Transverse colon (tissue), 3 donors: ENCODE measurements around the gene TMEM38B.

Experiments
- POLR2A ChIP-seq: fragments of 450-650 bp; IDR thresholded peaks from one replicate; pipeline ENCODE4 v1.6.1; 2016; ENCODE audit warnings: antibody characterized with exemption, mild to moderate bottlenecking, moderate library complexity
- TF ChIP-seq, protein P1 (sequence below), 5 experiments: fragments of 200-600 bp in 3 of 5; fragments of 450-650 bp in 2 of 5; sonication (generic) in 3 of 5; IDR thresholded peaks; 1 replicate in 2 of 5; 2 replicates in 3 of 5; pipeline ENCODE4 v1.5.1; 2016 to 2017; ENCODE audit warnings: antibody characterized with exemption in 5 of 5, inconsistent platforms in 3 of 5, mild to moderate bottlenecking in 2 of 5, moderate library complexity in 1 of 5

- TF ChIP-seq, protein P1, sequence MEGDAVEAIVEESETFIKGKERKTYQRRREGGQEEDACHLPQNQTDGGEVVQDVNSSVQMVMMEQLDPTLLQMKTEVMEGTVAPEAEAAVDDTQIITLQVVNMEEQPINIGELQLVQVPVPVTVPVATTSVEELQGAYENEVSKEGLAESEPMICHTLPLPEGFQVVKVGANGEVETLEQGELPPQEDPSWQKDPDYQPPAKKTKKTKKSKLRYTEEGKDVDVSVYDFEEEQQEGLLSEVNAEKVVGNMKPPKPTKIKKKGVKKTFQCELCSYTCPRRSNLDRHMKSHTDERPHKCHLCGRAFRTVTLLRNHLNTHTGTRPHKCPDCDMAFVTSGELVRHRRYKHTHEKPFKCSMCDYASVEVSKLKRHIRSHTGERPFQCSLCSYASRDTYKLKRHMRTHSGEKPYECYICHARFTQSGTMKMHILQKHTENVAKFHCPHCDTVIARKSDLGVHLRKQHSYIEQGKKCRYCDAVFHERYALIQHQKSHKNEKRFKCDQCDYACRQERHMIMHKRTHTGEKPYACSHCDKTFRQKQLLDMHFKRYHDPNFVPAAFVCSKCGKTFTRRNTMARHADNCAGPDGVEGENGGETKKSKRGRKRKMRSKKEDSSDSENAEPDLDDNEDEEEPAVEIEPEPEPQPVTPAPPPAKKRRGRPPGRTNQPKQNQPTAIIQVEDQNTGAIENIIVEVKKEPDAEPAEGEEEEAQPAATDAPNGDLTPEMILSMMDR (IDR thresholded peaks at IDR 0.05), result no peak
- TF ChIP-seq POLR2A, result no peak
Measured at GRCh38 chr9:105672711-105673234, 21.6 kb upstream of the TMEM38B start.
